22Rv1 (cell line): Measurements from ENCODE around the gene NKX2-2.

Experiments used
- ZFX ChIP-seq: fragments of 450-650 bp; IDR thresholded peaks from 2 replicates; pipeline ENCODE4 v1.6.1; 2017; ENCODE audit warnings: antibody characterized with exemption, borderline replicate concordance
- TF ChIP-seq, protein P1 (sequence below): fragments of 450-650 bp; IDR thresholded peaks from 2 replicates; pipeline ENCODE4 v1.5.1; 2017; ENCODE audit warnings: mild to moderate bottlenecking

DNA sequence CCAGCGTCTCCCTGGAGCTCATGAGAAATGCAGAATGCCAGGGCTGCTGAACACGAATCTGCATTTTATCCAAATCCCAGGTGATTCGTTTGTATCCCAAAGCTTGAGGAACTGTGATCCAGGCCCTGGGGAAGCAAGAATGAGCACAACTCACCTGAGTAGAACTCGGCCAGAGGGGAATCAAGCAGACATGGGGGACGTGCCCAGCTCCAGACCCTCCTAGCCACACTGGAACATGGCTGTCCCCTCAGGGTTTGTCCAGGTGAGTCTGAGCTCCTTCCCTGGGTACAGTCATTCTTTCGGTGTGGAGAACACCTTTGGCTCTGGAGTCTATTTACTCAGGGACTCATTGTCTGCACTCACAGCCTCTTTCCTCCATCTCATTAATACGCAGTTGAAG lies 13.3 kb downstream of the NKX2-2 start:
- TF ChIP-seq, protein P1, sequence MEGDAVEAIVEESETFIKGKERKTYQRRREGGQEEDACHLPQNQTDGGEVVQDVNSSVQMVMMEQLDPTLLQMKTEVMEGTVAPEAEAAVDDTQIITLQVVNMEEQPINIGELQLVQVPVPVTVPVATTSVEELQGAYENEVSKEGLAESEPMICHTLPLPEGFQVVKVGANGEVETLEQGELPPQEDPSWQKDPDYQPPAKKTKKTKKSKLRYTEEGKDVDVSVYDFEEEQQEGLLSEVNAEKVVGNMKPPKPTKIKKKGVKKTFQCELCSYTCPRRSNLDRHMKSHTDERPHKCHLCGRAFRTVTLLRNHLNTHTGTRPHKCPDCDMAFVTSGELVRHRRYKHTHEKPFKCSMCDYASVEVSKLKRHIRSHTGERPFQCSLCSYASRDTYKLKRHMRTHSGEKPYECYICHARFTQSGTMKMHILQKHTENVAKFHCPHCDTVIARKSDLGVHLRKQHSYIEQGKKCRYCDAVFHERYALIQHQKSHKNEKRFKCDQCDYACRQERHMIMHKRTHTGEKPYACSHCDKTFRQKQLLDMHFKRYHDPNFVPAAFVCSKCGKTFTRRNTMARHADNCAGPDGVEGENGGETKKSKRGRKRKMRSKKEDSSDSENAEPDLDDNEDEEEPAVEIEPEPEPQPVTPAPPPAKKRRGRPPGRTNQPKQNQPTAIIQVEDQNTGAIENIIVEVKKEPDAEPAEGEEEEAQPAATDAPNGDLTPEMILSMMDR: no peak
- no peak for TF ChIP-seq ZFX
